HG03354 (cell line): ENCODE results near the gene PAMR1.
"Not testable (repeated sequence)": the region's sequence is repeated elsewhere in the genome, so short reads cannot be mapped to it uniquely, and the experiment has no call there.

Experiments
- ATAC-seq: cut with Tn5 transposase; IDR thresholded peaks from one replicate; pipeline ENCODE4 v1.9.1; 2021; ENCODE audit warnings: mild to moderate bottlenecking; ENCODE audit not compliant: unreplicated experiment, poor library complexity, severe bottlenecking

Gene PAMR1

GRCh38 chr11:35525501-35526175 is at the start of gene PAMR1:
Gene PAMR1 (minus strand): TSS chr11:35525616. CDS start chr11:35525585, 31 bp downstream.
- ATAC-seq: no peak

GRCh38 chr11:35571696-35572095 is 46.3 kb upstream of the PAMR1 start:
- no peak for ATAC-seq

- ATAC-seq: no peak
Observed at GRCh38 chr11:35567737-35568465, 42.5 kb upstream of the PAMR1 start.

GRCh38 chr11:35566885-35567284 is 41.5 kb upstream of the PAMR1 start:
- ATAC-seq: no peak

- no peak for ATAC-seq
Observed at GRCh38 chr11:35566181-35566580, 40.8 kb upstream of the PAMR1 start.

GRCh38 chr11:35564245-35564595 is 38.8 kb upstream of the PAMR1 start:
- ATAC-seq: no peak

- ATAC-seq: no peak
Observed at GRCh38 chr11:35563484-35564244, 38.2 kb upstream of the PAMR1 start.

- ATAC-seq: no peak
Observed at GRCh38 chr11:35559949-35560348, 34.5 kb upstream of the PAMR1 start.

GRCh38 chr11:35558513-35558912 is 33.1 kb upstream of the PAMR1 start:
- ATAC-seq: no peak

GRCh38 chr11:35555488-35555887 is 30.1 kb upstream of the PAMR1 start:
- no peak for ATAC-seq

- no peak for ATAC-seq
Observed at GRCh38 chr11:35554491-35555437, 29.3 kb upstream of the PAMR1 start.

- ATAC-seq: no peak
Observed at GRCh38 chr11:35553831-35554230, 28.4 kb upstream of the PAMR1 start.

- no peak for ATAC-seq
Observed at GRCh38 chr11:35553021-35553420, 27.6 kb upstream of the PAMR1 start.

GRCh38 chr11:35552616-35553015 is 27.2 kb upstream of the PAMR1 start:
- ATAC-seq: no peak

- ATAC-seq: no peak
Observed at GRCh38 chr11:35550374-35551036, 25.1 kb upstream of the PAMR1 start.

GRCh38 chr11:35549787-35550186 is 24.4 kb upstream of the PAMR1 start:
- ATAC-seq: no peak

GRCh38 chr11:35548925-35549561 is 23.6 kb upstream of the PAMR1 start:
- ATAC-seq: no peak

GRCh38 chr11:35547995-35548394 is 22.6 kb upstream of the PAMR1 start:
- ATAC-seq: not testable (repeated sequence)

- ATAC-seq: no peak
Observed at GRCh38 chr11:35546317-35546716, 20.9 kb upstream of the PAMR1 start.
